Ovary (tissue), 9 donors: ENCODE measurements around the gene CPPED1. TPM values are rescaled to one million over a fixed set of nuclear protein-coding genes. Genes with fewer than 3 reads are reported as not detected.

ENCODE experiments used
- DNase-seq, 5 donors: peaks; one replicate each; pipeline ENCODE4 v3.0.0-alpha.2; 2019 to 2020
- H3K27ac ChIP-seq, 2 donors: fragments of 200-600 bp; one replicate each; pipeline versions ENCODE4 v1.5.1 to v1.8.0; 2019 to 2022
- H3K27me3 ChIP-seq: fragments of 200-600 bp; one replicate; pipeline ENCODE4 v1.8.0; 2022
- H3K36me3 ChIP-seq: fragments of 200-600 bp; sonication (generic); one replicate; pipeline ENCODE4 v1.5.1; 2019
- H3K4me1 ChIP-seq: one replicate; pipeline ENCODE4 v1.8.1; 2013; ENCODE audit warnings: mild to moderate bottlenecking, moderate library complexity; ENCODE audit not compliant: insufficient read depth
- H3K4me3 ChIP-seq: fragments of 200-600 bp; sonication (generic); one replicate; pipeline ENCODE4 v1.5.1; 2017
- H3K9me3 ChIP-seq, 2 donors: fragments of 200-600 bp in 1 of 2; sonication (generic) in 1 of 2; one replicate each; pipeline versions ENCODE4 v1.5.1 to v1.8.1; 2013 to 2019; ENCODE audit warnings: mild to moderate bottlenecking in 1 of 2, moderate library complexity in 1 of 2
- CTCF ChIP-seq, 3 donors: fragments of 450-650 bp in 2 of 3; fragments of 200-600 bp in 1 of 3; IDR thresholded peaks; one replicate each; pipeline versions ENCODE4 v1.5.1 to v1.8.0; 2016 to 2022; ENCODE audit warnings: antibody characterized with exemption in 3 of 3, mild to moderate bottlenecking in 1 of 3
- EP300 ChIP-seq: sonication (generic); formaldehyde crosslinking; IDR thresholded peaks from one replicate; pipeline ENCODE4 v1.6.1; 2017; ENCODE audit warnings: antibody characterized with exemption
- POLR2A ChIP-seq: fragments of 450-650 bp; IDR thresholded peaks from one replicate; pipeline ENCODE4 v1.6.1; 2017; ENCODE audit warnings: antibody characterized with exemption, mild to moderate bottlenecking, moderate library complexity
- WGBS, 3 donors: extraction: QIAGEN DNeasy Blood & Tissue Kit in 1 of 3; methylation state at CpG; one replicate each; pipeline versions ENCODE4 v1.1.5 to v1.1.7; 2013 to 2017; 5-methylcytosine and 5-hydroxymethylcytosine counted together
- intact Hi-C, 4 donors: fragments of 100-400 bp; cut with DNase I; formaldehyde crosslinking; loops; one replicate each; pipeline versions ENCODE4 v1.11.0 to v1.15.1; 2022 to 2023
- polyA plus RNA-seq, 2 donors: library from polyadenylated mRNA; stranded (reverse); fragments of 200-250 nt in 1 of 2; fragments of 350-450 nt in 1 of 2; fragmentation: Illumina TruSeq in 1 of 2; extraction: RNeasy Lipid Tissue Mini Kit (QIAGEN cat#74804) in 1 of 2; gene quantifications; one replicate each; pipeline ENCODE4 v1.2.3, GENCODE V29; 2013 to 2014
- total RNA-seq, 7 donors: library from RNA; depleted of rRNA in 2 of 7; stranded (reverse); fragments of >200 nt in 2 of 7; fragmentation: NEBNext Ultra II Directional in 3 of 7; extraction: Animal tissue kit (Norgen Biotek cat#: 25700) in 3 of 7; gene quantifications; one replicate each; pipeline versions ENCODE4 v1.1.0 to v1.2.4, GENCODE V29; 2016 to 2023
- donor health status: DM: no; HTN: no; CAD: no; lungs with moderate emphysema.
- donor health status: DM: no; HTN: no; CAD: no.
- donor health status: Bipolar disorder and iron deficiency.
- donor health status: DM: yes; HTN: yes; CAD: no.
- donor health status: DM: no; HTN: no; CAD: no.
- donor health status: DM: yes; HTN: yes; CAD: no.

Gene CPPED1
- total and polyA plus RNA-seq, 9 donors = 6.0 to 23.3 (median 13.0) TPM

GRCh38 chr16:12675046-12675445 lies 128.6 kb downstream of the CPPED1 start:
- no peak overlapping the region for H3K4me3 ChIP-seq
- no peak overlapping the region for H3K27ac ChIP-seq
- H3K4me1 ChIP-seq = peaks cover 2% of the 10 kb centered on the region
- no peak for TF ChIP-seq EP300
- WGBS, 3 donors = 49 to 57% (median 51%) methylated on average over 4 of the region's 4 CpGs
- intact Hi-C loops = no loop called here
- no peaks in the 10 kb centered on the region for H3K9me3 ChIP-seq
- no peak for DNase-seq
- H3K27me3 ChIP-seq = no peaks in the 10 kb centered on the region
- H3K36me3 ChIP-seq = no peaks in the 10 kb centered on the region

GRCh38 chr16:12674524-12674923 lies 129.2 kb downstream of the CPPED1 start:
- 89 to 93% (median 92%) methylated on average over 5 of the region's 5 CpGs for WGBS, 3 donors
- no peak overlapping the region for H3K4me3 ChIP-seq
- H3K9me3 ChIP-seq = no peaks in the 10 kb centered on the region
- H3K27ac ChIP-seq = no peak overlapping the region
- no peak for DNase-seq
- intact Hi-C loops = no loop called here
- peaks cover 2% of the 10 kb centered on the region for H3K4me1 ChIP-seq
- TF ChIP-seq EP300 = no peak
- TF ChIP-seq CTCF (IDR thresholded peaks at IDR 0.05) = no peak
- TF ChIP-seq POLR2A = no peak
- H3K36me3 ChIP-seq = no peaks in the 10 kb centered on the region
- H3K27me3 ChIP-seq = no peaks in the 10 kb centered on the region

DNA sequence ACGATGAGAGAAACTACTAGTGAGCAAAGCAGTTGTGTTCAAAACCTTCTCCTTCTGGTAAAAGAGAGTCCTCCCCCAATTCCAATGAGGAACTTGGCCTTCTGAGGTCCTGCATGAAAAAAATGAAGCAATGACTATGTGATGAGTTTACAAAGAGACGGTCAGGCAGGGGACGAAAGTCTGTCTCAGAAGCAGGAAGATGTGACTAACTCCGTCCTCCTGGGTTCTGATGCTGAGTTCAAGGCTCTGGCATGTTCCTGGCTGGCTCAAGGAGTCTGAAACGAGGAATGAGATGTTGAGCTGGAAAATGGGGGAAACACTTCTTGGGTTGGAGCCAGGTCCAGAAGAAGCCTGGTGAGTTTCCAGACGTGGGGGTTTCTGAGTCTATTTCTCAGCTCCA lies 129.6 kb downstream of the CPPED1 start:
- H3K27ac ChIP-seq = no peak overlapping the region
- intact Hi-C loops = no loop called here
- H3K27me3 ChIP-seq = no peaks in the 10 kb centered on the region
- no peak for TF ChIP-seq CTCF (IDR thresholded peaks at IDR 0.05)
- TF ChIP-seq EP300 = no peak
- no peak for TF ChIP-seq POLR2A
- peaks cover 2% of the 10 kb centered on the region for H3K4me1 ChIP-seq
- H3K4me3 ChIP-seq = no peak overlapping the region
- no peaks in the 10 kb centered on the region for H3K9me3 ChIP-seq
- DNase-seq = no peak
- no peaks in the 10 kb centered on the region for H3K36me3 ChIP-seq
- WGBS, 3 donors = 76 to 82% (median 81%) methylated on average over 6 of the region's 6 CpGs

GRCh38 chr16:12673466-12673865 lies 130.2 kb downstream of the CPPED1 start:
- WGBS, 3 donors = 84 to 91% (median 87%) methylated on average over 10 of the region's 10 CpGs

GRCh38 chr16:12672986-12673385 lies 130.7 kb downstream of the CPPED1 start:
- no peak for TF ChIP-seq POLR2A
- no peak overlapping the region for H3K27ac ChIP-seq
- intact Hi-C loops = no loop called here
- WGBS, 3 donors = 87 to 94% (median 87%) methylated on average over 8 of the region's 8 CpGs
- no peaks in the 10 kb centered on the region for H3K36me3 ChIP-seq
- no peak for DNase-seq
- no peak overlapping the region for H3K4me3 ChIP-seq
- H3K4me1 ChIP-seq = peaks cover 2% of the 10 kb centered on the region
- no peaks in the 10 kb centered on the region for H3K27me3 ChIP-seq
- no peaks in the 10 kb centered on the region for H3K9me3 ChIP-seq

More at GRCh38 chr16:12673466-12673865, 130.2 kb downstream of the CPPED1 start:
- H3K4me1 ChIP-seq = peaks cover 2% of the 10 kb centered on the region
- no peaks in the 10 kb centered on the region for H3K27me3 ChIP-seq
- no peak overlapping the region for H3K27ac ChIP-seq
- no peaks in the 10 kb centered on the region for H3K9me3 ChIP-seq
- no peaks in the 10 kb centered on the region for H3K36me3 ChIP-seq
- H3K4me3 ChIP-seq = no peak overlapping the region
- DNase-seq = no peak
- TF ChIP-seq EP300 (no peak), CTCF (IDR thresholded peaks at IDR 0.05) (no peak), POLR2A (no peak)
- intact Hi-C loops = no loop called here

- intact Hi-C loops = no loop called here
- no peak for DNase-seq
- Histone ChIP-seq H3K36me3 (no peaks in the 10 kb centered on the region), H3K27me3 (no peaks in the 10 kb centered on the region), H3K4me1 (no peaks in the 10 kb centered on the region), H3K4me3 (no peak overlapping the region), H3K27ac (no peak overlapping the region), H3K9me3 (no peaks in the 10 kb centered on the region)
- WGBS, 3 donors = 95 to 97% (median 96%) methylated on average over 6 of the region's 6 CpGs
- TF ChIP-seq POLR2A (no peak), EP300 (no peak), CTCF (IDR thresholded peaks at IDR 0.05) (no peak)
Measured at GRCh38 chr16:12669908-12670307, 133.8 kb downstream of the CPPED1 start.
